Right ventricle myocardium superior (tissue), 1 donor: ENCODE data around the gene CMYA5. TPM values are rescaled to one million over a fixed set of nuclear protein-coding genes. Genes with fewer than 3 reads are reported as not detected.
A peak's percentile ranks its signal among the peaks of the same experiment; 100 is the strongest.
"Not testable (repeated sequence)": the region's sequence is repeated elsewhere in the genome, so short reads cannot be mapped to it uniquely, and the experiment has no call there.

ENCODE experiments used
- ATAC-seq: fragments of 200-7000 bp; cut with Tn5 transposase; one replicate; pipeline ENCODE4 v1.9.1; 2020; ENCODE audit warnings: mild to moderate bottlenecking; ENCODE audit not compliant: poor library complexity
- DNase-seq: peaks from one replicate; pipeline ENCODE4 v3.0.0-alpha.2; 2020
- intact Hi-C: fragments of 100-400 bp; cut with DNase I; formaldehyde crosslinking; loops from one replicate; pipeline ENCODE4 v1.11.2; 2022
- long read RNA-seq: library from polyadenylated mRNA; unstranded; transcript quantifications from one replicate; pipeline ENCODE4 v2.0.0, GENCODE V29; 2021
- total RNA-seq: library from RNA; stranded (reverse); fragmentation: NEBNext Ultra II Directional; extraction: Animal tissue kit (Norgen Biotek cat#: 25700); gene quantifications from one replicate; pipeline ENCODE4 v1.2.1, GENCODE V29; 2021
- donor health status: DM: no; HTN: yes; CAD: no; lungs with severe emphysema.

CMYA5 gene
- 917 TPM for total RNA-seq
- long read RNA-seq, partial matches to known transcripts, result 236 of 402 reads
- long read RNA-seq, other reads (novel, unspliced or antisense), result 166 of 402 reads

DNA sequence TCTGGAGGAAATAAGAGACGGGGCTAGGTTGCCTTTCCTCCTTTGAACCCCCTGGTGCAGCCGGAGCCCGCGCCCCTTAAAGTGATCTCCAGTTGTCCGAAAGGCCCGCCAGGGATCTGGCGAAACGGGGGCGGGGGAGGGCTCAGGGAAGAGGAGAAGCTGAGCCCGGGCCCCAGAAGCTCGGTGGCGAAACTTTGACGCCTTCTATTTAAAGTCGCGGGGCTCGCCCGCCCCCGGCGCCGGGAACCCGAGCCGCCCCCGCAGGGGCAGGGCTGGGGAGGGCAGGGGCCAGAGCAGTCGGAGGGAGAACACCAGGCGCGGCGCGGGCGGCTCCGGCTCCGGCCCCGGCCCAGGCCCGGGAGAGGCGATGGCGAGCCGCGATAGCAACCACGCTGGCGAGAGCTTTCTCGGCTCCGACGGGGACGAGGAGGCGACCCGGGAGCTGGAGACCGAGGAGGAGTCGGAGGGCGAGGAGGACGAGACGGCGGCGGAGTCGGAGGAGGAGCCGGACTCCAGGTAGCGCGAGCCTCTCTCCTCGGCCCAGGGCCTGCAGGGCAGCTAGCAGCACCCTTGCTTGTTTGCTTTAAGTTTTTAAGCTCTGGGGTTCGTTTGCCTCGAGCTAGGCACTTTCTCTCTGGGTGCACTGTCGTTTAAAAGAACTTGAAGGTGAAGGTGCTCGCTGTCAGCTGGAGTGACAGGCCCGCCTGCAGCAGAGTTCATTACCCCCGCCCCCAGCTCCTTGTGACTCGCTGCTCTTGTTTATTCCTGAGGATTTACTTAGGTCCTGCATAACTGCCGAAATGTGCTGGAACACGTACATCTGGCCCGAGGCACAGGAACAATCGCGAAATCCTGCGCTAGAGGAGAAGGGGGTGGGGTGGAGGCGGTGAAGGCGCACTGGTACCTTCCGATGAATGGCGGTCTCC, at the start of gene CMYA5:
Gene CMYA5, plus strand, starts transcription at position 296 of the 926 bp plus-strand sequence. Its CDS starts 72 bp downstream, at position 368.
- peak; percentile 74 for DNase-seq
- intact Hi-C loops, result no loop called here
- ATAC-seq, result peak; percentile 77

DNA sequence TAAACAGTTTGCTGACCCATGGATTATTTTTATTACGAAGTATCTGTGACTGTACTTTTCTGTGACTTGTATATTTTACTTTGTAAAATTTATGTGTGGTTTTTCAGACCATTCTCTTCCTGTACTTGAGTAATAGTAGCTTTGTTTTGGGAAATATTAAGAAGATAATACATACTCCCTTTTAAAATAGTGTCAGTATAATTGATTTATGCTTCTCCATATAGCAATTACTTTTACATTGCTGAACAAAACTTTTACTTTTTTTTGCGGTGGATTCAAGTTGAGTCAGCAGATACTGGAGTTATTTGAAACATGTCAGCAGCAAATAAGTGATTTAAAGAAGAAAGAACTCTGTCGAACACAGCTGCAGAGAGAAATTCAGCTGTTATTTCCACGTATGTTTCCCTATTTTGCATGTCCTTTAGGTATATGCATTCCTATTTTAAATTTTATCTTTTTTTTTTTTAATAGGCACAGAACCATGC, 49.0 kb upstream of the CMYA5 start:
- intact Hi-C loops, result no loop called here
- DNase-seq (no peak), ATAC-seq (no peak)

DNA sequence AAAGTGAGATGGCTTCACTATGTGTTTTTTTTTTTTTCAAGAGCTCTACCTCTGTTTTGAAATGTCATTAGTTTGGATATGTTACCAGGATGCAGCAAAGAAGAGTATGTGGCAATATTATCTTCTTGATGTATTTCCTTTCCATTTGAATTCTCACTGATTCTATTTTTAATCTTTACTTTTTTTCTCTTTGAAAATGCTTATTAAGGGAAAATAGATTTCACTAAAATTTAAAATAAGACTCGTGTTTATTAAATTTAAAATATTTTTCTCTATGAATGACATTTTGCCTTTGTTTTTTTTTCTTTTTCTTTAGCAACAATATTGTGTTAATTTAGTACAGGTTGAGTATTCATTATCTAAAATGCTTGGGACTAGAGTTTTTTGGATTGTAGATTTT, 48.2 kb upstream of the CMYA5 start:
- no peak for ATAC-seq
- no peak for DNase-seq
- intact Hi-C loops, result no loop called here

DNA sequence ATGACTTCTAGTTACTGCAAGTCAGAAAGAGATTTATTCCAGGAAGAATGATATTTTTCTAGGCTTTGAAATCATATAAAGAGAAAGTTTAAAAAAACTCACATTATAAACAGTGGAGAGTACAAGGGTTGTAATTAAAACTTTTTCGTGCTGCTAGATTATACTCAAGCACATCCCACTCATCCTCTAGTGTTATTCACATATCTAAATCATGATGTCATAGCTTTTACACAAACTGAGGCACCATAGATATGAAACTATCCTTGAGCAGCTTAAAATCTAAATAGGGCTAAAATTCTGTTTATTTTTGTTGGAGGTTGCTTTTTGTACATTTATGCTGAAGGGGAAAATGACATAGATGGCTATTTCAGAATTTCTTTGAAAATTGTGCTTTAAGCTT, 47.4 kb upstream of the CMYA5 start:
- ATAC-seq (no peak), DNase-seq (no peak)
- intact Hi-C loops, result no loop called here

GRCh38 chr5:79653843-79654242, 35.8 kb upstream of the CMYA5 start:
- ATAC-seq (no peak), DNase-seq (no peak)
- intact Hi-C loops, result no loop called here

- ATAC-seq (no peak), DNase-seq (no peak)
- intact Hi-C loops, result no loop called here
Measured at GRCh38 chr5:79663212-79663611, 26.4 kb upstream of the CMYA5 start.

DNA sequence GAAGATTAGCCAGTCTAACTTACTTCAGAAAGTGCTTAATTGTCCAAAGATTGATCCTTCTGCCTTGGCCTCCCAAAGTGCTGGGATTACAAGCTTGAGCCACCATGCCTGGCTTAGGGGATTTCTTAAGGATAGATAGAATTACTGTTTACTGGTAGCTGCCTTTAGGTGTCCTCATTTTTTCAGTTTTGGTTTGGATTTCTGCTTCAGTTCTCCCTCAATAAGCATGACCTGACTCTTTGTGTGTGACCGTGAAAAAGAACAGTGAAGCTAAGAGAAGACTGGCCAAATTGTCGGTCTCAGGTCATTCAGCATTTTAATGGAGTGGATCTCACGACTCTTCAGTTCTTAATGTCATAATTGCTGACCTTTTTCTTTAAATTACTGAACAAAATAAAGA, 22.9 kb upstream of the CMYA5 start:
- no peak for DNase-seq
- ATAC-seq, result no peak
- intact Hi-C loops, result no loop called here

GRCh38 chr5:79672392-79672791, 17.2 kb upstream of the CMYA5 start:
- no peak for DNase-seq
- intact Hi-C loops, result no loop called here
- no peak for ATAC-seq

- intact Hi-C loops, DNase-seq, ATAC-seq: not testable (repeated sequence)
Measured at GRCh38 chr5:79676354-79676753, 13.3 kb upstream of the CMYA5 start.

DNA sequence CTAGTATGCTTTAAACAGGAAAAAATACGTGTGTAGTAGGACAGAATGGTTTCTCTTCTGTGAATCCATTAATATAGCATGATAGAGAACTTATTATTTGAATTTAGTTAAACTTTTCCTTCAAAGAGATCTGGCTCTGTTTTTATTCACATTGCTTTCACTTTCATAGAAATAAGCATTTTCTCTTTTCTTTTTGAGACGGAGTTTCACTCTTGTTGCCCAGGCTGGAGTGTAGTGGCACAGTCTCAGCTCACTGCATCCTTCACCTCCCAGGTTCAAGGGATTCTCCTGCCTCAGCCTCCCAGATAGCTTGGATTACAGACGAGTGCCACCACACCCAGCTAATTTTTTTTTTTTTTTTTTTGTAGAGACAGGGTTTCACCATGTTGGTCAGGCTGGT, 7.5 kb upstream of the CMYA5 start:
- ATAC-seq, DNase-seq, intact Hi-C loops: not testable (repeated sequence)

- ATAC-seq, result no peak
- intact Hi-C loops, result no loop called here
Measured at GRCh38 chr5:79684782-79685181, 4.9 kb upstream of the CMYA5 start.

GRCh38 chr5:79685627-79686026, 4.0 kb upstream of the CMYA5 start:
- ATAC-seq (no peak), DNase-seq (no peak)
- intact Hi-C loops, result no loop called here

More at GRCh38 chr5:79684782-79685181, 4.9 kb upstream of the CMYA5 start:
- no peak for DNase-seq

GRCh38 chr5:79686799-79687198, 2.8 kb upstream of the CMYA5 start:
- DNase-seq (no peak), ATAC-seq (no peak)
- intact Hi-C loops, result no loop called here

- DNase-seq (no peak), ATAC-seq (no peak)
- intact Hi-C loops, result no loop called here
Measured at GRCh38 chr5:79687889-79688288, 1.7 kb upstream of the CMYA5 start.

GRCh38 chr5:79691007-79691406, 1.4 kb downstream of the CMYA5 start:
- no peak for DNase-seq
- ATAC-seq, result peak; percentile 37
- intact Hi-C loops, result no loop called here

GRCh38 chr5:79692596-79692995, 3.0 kb downstream of the CMYA5 start:
- DNase-seq (no peak), ATAC-seq (no peak)
- intact Hi-C loops, result no loop called here

GRCh38 chr5:79694183-79694582, 4.5 kb downstream of the CMYA5 start:
- ATAC-seq (no peak), DNase-seq (no peak)
- intact Hi-C loops, result no loop called here

GRCh38 chr5:79694652-79695051, 5.0 kb downstream of the CMYA5 start:
- intact Hi-C loops, result no loop called here
- ATAC-seq, result peak; percentile 59
- DNase-seq, result no peak

DNA sequence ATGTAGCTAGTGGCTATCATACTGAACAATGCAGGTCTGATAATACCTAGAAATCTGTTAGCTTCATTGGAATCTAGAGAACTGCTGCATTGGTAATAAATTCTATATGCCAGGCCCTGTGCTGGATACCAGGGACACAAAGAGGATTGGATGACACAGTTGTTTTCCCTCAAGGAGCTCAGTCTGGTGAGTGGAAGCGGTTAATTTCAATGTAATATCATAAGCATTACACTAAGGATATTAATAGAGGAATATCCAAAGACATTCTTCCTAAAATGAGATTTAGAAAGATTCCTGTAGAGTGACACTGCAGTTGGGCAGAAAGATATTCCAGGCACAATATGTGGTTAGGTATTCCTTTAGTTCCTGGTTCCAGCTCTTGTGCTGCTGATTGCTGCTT, 5.9 kb downstream of the CMYA5 start:
- no peak for DNase-seq
- no peak for ATAC-seq
- intact Hi-C loops, result no loop called here
